ENCODE measurements around the gene PTPRN2.

DNA sequence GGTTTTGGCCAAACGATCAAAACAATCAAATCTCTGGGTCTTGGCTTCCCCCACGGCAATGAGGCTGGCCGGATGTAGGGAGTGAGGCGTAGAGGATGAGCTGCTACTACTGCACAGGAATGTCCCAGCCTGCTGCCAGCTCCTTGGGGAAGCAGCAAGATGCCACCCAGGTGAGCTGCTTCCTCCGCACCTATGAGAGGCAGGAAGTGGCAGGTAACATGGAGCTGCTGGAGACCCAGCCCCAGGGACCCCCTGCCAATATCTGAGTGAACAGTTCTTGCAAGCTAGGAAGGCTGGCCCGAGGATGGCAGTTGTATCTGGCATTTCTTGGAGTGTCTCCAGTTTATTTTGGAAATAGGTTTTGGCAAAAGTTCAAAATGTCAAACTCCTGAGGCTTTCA is 837.3 kb downstream of the PTPRN2 start:
- TF ChIP-seq, protein P1, sequence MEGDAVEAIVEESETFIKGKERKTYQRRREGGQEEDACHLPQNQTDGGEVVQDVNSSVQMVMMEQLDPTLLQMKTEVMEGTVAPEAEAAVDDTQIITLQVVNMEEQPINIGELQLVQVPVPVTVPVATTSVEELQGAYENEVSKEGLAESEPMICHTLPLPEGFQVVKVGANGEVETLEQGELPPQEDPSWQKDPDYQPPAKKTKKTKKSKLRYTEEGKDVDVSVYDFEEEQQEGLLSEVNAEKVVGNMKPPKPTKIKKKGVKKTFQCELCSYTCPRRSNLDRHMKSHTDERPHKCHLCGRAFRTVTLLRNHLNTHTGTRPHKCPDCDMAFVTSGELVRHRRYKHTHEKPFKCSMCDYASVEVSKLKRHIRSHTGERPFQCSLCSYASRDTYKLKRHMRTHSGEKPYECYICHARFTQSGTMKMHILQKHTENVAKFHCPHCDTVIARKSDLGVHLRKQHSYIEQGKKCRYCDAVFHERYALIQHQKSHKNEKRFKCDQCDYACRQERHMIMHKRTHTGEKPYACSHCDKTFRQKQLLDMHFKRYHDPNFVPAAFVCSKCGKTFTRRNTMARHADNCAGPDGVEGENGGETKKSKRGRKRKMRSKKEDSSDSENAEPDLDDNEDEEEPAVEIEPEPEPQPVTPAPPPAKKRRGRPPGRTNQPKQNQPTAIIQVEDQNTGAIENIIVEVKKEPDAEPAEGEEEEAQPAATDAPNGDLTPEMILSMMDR (IDR thresholded peaks at IDR 0.05; ENCODE audit: low read depth, low read length) = no peak
- TF ChIP-seq POLR2A (IDR thresholded peaks at IDR 0.05; ENCODE audit: extremely low read depth, insufficient read length) = no peak
- TF ChIP-seq, protein P2, sequence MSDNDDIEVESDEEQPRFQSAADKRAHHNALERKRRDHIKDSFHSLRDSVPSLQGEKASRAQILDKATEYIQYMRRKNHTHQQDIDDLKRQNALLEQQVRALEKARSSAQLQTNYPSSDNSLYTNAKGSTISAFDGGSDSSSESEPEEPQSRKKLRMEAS (IDR thresholded peaks at IDR 0.05; ENCODE audit: low read depth, low read length) = no peak
